NAMALWA (cell line): ENCODE measurements around the gene POLE2.
"Not testable (repeated sequence)": the region's sequence is repeated elsewhere in the genome, so short reads cannot be mapped to it uniquely, and the experiment has no call there.

Experiments used
- DNase-seq: peaks from one replicate; pipeline ENCODE4 v3.0.0-alpha.2; 2015; ENCODE audit warnings: low spot score

POLE2 gene

DNA sequence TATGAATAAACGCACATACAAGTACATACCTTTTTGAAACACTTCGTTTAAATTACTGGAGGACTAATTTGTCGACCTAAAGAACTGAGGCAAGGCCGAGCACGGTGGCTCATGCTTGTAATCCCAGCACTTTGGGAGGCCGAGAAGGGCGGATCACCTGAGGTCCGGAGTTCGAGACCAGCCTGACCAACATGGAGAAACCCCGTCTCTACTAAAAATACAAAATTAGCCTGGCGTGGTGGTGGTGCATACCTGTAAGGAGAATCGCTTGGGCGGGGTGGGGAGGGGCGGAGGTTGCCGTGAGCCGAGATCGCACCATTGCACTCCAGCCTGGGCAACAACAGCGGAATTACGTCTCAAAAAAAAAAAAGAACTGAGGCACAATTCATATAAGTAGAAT, 68.7 kb downstream of the POLE2 start:
- DNase-seq = not testable (repeated sequence)

DNA sequence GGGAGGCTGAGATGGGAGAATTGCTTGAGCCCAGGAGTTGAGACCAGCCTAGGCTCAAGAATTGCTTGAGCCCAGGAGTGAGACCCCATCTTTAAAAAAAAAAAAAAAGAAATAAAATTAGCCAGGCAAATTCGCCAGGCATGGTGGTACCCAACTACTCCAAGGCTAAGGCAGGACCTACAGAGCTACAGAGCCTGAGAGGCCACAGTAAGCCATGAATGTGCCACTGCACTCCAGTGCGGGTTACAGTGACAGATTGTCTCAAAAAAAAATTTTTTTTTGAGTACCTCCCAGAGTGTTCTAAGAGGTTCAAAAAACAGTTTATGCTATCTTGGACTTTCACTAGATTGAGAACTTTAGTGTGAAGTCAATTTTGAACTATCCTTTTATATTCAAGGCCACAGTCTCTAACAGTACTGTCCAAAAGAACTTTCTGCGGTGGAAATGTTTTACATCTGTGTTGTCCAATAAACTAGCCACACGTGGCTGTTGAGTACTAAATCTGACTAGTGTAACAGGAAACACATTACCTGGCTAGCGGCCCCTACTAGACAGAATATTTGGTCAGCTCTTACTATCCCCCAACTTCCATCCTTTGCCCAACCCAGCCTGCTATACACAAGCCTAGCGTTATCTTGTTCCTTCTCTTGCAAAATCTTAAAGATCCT, 70.0 kb downstream of the POLE2 start:
- no peak for DNase-seq

DNA sequence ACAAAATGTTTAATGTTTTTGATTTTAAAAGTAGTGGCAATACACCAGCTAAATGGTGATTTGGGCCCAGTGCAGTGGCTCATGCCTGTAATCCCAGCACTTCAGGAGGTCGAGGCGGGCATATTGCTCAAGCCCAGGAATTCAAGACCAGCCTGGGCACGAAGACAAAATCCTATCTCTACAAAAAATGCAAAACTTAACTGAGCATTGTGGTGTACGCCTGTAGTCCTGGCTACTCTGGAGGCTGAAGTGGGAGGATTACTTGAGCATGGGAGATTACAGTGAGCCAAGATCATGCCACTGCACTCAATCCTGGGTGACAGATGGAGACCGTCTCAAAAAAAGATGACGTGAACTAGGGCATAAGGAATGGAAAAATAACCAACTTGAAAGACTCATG, 72.2 kb downstream of the POLE2 start:
- DNase-seq = no peak

DNA sequence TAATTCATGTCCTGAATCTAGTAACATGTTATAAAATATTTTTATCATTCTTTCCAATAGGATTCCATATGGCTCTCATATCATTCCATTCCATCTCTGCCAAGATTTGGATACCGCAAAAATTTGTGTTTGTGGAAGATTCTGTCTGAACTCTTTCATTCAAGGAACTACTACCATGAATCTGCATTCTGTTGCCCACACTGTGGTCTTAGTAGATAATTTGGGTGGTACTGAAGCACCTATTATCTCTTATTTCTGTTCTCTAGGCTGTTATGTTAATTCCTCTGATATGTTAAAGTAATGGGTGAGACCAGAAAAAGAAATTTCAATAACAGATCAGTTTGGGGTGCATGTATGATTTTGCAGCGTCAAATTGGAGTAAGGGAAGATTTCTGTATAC, 73.8 kb downstream of the POLE2 start:
- DNase-seq = no peak

DNA sequence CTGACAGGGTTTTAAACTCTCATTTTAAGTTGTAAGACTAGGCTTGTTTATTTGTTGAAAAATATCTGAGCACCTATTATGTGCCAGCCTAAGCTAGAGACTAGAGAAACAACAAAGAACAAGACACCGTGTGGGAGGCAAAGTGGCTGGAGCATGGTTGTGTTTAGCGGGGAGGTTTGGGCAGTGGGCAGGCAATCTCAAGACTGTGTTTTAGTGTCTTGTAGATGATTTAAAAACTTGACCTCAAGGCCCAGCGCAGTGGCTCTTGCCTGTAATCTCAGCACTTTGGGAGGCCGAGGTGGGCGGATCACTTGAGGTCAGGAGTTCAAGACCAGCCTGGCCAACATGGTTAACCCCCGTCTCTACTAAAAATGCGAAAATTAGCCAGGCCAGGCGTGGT, 75.3 kb downstream of the POLE2 start:
- DNase-seq = no peak

DNA sequence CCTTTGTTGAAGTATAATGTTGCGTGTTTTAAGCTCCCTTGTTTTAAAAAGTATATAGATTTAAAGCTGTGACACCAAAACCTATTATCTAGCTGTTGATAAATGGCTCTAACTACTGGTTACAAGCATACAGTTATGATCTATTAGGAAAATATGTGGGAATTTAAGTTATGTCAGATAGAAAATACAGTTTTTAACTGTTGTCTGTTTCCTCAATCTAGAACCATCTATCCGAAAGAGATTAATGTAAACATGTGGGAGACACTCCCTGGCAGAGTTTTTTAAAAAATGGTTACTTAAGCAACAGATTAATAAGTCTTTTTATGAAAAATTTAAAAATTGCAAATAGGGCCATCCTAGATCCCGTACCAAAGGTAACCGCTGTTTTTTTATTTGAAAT, 75.8 kb downstream of the POLE2 start:
- no peak for DNase-seq

DNA sequence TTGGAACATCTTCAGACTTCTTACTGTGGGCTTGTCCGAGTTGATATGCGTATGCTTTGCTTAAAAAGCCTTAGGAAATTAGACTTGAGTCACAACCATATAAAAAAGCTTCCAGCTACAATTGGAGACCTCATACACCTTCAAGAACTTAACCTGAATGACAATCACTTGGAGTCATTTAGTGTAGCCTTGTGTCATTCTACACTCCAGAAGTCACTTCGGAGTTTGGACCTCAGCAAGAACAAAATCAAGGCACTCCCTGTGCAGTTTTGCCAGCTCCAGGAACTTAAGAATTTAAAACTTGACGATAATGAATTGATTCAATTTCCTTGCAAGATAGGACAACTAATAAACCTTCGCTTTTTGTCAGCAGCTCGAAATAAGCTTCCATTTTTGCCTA, 80.4 kb downstream of the POLE2 start:
- no peak for DNase-seq

DNA sequence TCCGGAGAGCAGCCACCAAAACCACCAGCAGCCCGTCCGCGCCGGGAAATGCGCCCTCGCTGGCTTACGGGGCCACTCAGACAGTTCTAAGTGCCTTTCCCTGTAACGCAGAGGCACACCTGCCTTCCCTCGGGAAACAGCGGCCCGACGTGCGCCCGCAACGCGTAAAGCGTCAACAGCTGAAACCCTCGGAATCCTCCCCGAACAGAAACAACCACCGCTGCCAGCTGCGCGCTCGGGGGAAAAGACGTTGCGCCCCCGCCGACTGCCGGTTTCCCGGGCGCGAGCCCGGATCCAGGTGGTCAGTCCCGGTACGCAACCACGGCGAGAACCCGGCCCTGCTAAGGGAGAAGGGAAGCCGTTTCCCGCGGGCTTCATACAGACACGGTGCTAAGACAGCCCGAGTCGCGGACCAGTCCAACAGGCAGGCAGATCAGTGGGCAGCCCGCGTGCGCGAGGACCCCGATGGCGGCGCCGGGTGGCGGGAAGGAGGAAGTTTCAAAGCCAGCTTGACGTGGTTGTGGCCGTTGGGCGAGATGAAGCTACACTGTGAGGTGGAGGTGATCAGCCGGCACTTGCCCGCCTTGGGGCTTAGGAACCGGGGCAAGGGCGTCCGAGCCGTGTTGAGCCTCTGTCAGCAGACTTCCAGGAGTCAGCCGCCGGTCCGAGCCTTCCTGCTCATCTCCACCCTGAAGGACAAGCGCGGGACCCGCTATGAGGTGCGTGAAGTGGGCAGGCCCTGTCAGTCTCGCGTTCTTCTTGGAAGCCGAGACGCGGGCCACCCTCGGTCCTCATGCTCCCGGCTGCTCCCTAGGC, 89.3 kb downstream of the POLE2 start, which contains the start of gene LRR1:
Gene LRR1, plus strand, starts transcription at position 456 of the 816 bp plus-strand sequence. Its CDS starts 81 bp downstream, at position 537.
- peak; percentile 71 for DNase-seq

DNA sequence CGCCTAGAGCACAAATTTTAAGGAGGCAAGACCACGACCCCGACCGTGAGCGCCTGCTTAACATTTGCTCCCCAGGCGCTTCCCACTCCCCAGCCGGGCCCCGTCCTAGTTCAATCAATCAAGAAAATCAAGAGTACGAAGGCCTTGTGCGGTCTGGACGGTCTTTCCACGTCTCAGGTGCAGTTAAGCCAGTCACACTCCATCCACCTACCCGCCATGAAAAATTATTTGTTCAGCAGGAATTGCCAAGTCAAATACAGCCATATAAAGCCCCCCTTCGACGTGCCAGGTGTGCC, 89.9 kb downstream of the POLE2 start:
- DNase-seq = no peak

DNA sequence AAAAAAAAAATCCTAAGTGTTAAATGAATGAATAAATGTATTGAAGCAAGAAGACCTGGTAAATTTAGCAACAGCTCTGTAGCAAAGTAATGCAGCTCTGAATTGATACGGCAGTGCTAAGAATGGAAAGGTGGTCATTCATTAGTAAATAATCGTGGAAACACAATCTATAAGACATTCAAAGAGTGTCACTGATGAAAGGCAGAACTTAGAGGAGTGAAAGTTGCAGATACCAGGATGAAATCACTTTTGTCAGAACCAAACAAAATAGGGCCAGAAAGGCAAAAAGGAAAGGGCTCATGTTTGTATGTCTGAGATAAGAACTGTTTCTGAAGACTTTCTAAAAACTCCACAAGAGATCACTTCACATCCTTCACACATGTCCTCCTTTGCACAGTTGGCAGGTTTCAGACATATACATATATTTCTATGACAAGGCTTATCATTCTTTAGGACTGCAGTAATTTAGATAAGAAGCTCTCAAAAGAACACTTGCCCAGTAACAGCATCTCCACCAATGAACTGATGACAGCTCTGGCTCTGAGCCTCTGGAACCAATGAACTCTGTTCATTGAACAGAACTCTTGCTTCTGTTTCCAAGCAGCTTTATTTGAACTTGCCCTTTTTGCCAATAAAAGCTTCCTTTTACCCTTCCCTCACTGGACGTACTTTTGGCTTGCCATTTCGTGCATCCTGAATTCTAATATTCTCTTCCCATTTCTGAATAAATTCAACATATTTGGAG, 93.5 kb downstream of the POLE2 start:
- no peak for DNase-seq
